ENCODE measurements around the gene SMIM12. TPM values are rescaled to one million over a fixed set of nuclear protein-coding genes. Genes with fewer than 3 reads are reported as not detected.

SMIM12 gene
- polyA plus RNA-seq, 2 of the 4 experiments (the other 2 are of a cell fraction), result 35.8 to 37.5 TPM

DNA sequence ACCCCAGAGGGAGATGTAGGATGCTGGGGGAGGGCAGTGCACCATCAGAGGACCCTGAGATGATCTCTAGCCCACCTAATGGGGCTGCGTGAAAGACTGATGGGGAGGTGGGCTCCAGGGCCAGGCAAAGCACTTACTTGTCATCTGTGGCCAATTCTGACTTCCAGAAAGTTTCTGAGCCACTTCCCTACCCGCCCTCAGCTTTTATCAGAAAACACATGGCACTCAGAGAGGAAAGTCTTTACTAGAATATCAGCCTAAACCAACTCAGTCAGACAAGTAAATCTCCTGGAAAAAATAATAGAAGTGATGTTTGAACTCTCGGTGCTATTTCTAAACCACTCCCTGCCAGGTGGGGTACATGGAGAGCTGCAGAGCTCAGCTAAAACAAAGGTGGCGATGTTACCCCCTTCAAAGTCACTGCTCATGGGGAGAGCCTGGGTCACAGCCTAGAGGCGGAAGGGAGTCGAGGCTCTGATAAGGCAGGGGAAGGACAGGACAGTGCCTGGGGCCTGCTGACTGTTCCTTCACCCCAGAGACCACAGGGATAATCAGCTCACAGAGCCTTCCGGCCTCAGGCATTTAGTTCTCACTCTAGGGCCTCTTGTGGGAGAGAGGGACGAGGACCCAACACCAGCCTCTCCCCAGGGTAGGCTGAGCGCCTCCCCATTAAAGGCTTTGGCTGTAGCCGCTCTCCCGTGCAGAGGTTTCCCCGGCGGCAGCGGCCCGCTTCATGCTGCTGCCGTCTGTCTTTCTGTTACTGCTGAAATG is 14.2 kb downstream of the SMIM12 start:
- H3K9me3 ChIP-seq, result no peaks in the 10 kb centered on the region
- no peaks in the 10 kb centered on the region for H3K4me1 ChIP-seq
- ATAC-seq, result no peak
- no peak overlapping the region for H3K27ac ChIP-seq
- DNase-seq (ENCODE audit: low read depth in 1 of 2, low spot score in 1 of 2), result no peak
- ChIA-PET POLR2A (no interaction called here), CTCF (interaction anchor here (1.8 kb wide), 1 partner anchor 7 kb away, joined by 12 read pairs; no protein-coding TSS in a partner anchor)
- no peak overlapping the region for H3K4me2 ChIP-seq
- no peak overlapping the region for H3K4me3 ChIP-seq
- 88% methylated on average over 15 of the region's 16 CpGs for WGBS (ENCODE audit: missing lambda C conversion rate)
- no peak for TF ChIP-seq CHD2 (IDR thresholded peaks at IDR 0.05; ENCODE audit: low read length, partially characterized antibody)
- no peak for TF ChIP-seq FOSL2 (IDR thresholded peaks at IDR 0.05)
- no peak for TF ChIP-seq FOSL2 (CRISPR knock-in tag; IDR thresholded peaks at IDR 0.05)
- TF ChIP-seq ZSCAN20 (CRISPR knock-in tag; IDR thresholded peaks at IDR 0.05), result no peak
- no peak for TF ChIP-seq NR3C1 (IDR thresholded peaks at IDR 0.05)
- TF ChIP-seq, protein P1, sequence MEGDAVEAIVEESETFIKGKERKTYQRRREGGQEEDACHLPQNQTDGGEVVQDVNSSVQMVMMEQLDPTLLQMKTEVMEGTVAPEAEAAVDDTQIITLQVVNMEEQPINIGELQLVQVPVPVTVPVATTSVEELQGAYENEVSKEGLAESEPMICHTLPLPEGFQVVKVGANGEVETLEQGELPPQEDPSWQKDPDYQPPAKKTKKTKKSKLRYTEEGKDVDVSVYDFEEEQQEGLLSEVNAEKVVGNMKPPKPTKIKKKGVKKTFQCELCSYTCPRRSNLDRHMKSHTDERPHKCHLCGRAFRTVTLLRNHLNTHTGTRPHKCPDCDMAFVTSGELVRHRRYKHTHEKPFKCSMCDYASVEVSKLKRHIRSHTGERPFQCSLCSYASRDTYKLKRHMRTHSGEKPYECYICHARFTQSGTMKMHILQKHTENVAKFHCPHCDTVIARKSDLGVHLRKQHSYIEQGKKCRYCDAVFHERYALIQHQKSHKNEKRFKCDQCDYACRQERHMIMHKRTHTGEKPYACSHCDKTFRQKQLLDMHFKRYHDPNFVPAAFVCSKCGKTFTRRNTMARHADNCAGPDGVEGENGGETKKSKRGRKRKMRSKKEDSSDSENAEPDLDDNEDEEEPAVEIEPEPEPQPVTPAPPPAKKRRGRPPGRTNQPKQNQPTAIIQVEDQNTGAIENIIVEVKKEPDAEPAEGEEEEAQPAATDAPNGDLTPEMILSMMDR (IDR thresholded peaks at IDR 0.05), result no peak
- no peak for TF ChIP-seq JUN (IDR thresholded peaks at IDR 0.05)
- no peak for TF ChIP-seq POLR2AphosphoS2 (conservative IDR thresholded peaks at IDR 0.05; ENCODE audit: low read length)
- TF ChIP-seq, protein P2, sequence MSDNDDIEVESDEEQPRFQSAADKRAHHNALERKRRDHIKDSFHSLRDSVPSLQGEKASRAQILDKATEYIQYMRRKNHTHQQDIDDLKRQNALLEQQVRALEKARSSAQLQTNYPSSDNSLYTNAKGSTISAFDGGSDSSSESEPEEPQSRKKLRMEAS (IDR thresholded peaks at IDR 0.05), result no peak
- no peak for TF ChIP-seq KDM5A (IDR thresholded peaks at IDR 0.05)
- no peak for TF ChIP-seq HEYL (CRISPR knock-in tag; IDR thresholded peaks at IDR 0.05)
- TF ChIP-seq BHLHE40 (IDR thresholded peaks at IDR 0.05; ENCODE audit: low read depth, low read length), result no peak
- TF ChIP-seq BCL3 (IDR thresholded peaks at IDR 0.05), result no peak
- no peak for TF ChIP-seq PBX3 (IDR thresholded peaks at IDR 0.05)
- TF ChIP-seq HOXB13 (CRISPR knock-in tag; IDR thresholded peaks at IDR 0.05; ENCODE audit: low read depth), result no peak
- no peak for TF ChIP-seq POLR2A (IDR thresholded peaks at IDR 0.05; ENCODE audit: low read length)
- TF ChIP-seq HOXA7 (CRISPR knock-in tag; IDR thresholded peaks at IDR 0.05), result no peak
- no peak for FAIRE-seq

DNA sequence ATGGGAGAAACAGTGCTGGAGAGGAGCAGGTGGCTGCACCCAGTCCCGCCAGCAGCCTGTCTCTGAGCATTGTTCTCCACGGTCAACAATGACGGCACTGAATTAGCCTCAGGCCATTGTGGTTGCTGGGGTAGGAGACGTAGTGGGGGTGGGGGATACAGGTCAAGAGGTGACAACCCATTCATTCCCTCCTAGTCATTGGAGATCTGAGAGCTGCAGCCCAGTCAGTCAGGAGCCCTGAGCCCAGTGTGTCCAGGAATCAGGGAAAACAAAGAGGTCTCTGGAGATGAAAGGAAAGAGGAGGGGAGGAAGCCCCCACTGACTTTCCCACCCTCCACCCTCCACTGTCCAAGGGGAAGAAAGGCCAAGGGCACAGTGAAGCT is 15.3 kb downstream of the SMIM12 start:
- Histone ChIP-seq H3K9me3 (no peaks in the 10 kb centered on the region), H3K4me3 (no peak overlapping the region), H3K4me1 (no peaks in the 10 kb centered on the region), H3K27ac (no peak overlapping the region), H3K4me2 (no peak overlapping the region)
- CTCF ChIA-PET, result interaction anchor here (1.8 kb wide), 1 partner anchor 8 kb away, joined by 12 read pairs; no protein-coding TSS in a partner anchor
- POLR2A ChIA-PET, result no interaction called here
- no peak for DNase-seq (ENCODE audit: low read depth in 1 of 2, low spot score in 1 of 2)
- ATAC-seq, result no peak
- FAIRE-seq, result no peak
- 75% methylated on average over 2 of the region's 4 CpGs for WGBS (ENCODE audit: missing lambda C conversion rate)
- TF ChIP-seq ZC3H11A (IDR thresholded peaks at IDR 0.05), result no peak
- no peak for TF ChIP-seq CBX2 (IDR thresholded peaks at IDR 0.05; ENCODE audit: borderline replicate concordance, low read depth)
- TF ChIP-seq USF2 (IDR thresholded peaks at IDR 0.05), result no peak
- no peak for TF ChIP-seq RAD21 (conservative IDR thresholded peaks at IDR 0.05 in 1 of 2, IDR thresholded peaks at IDR 0.05 in 1 of 2)
- TF ChIP-seq MYC (IDR thresholded peaks at IDR 0.05; ENCODE audit: borderline replicate concordance, low read length), result no peak
- TF ChIP-seq SMC3 (IDR thresholded peaks at IDR 0.05), result no peak
- TF ChIP-seq ZFP36 (IDR thresholded peaks at IDR 0.05; ENCODE audit: borderline replicate concordance, partially characterized antibody), result no peak
- TF ChIP-seq ZSCAN20 (CRISPR knock-in tag; IDR thresholded peaks at IDR 0.05), result no peak
- no peak for TF ChIP-seq RNF2 (IDR thresholded peaks at IDR 0.05; ENCODE audit: borderline replicate concordance, low read depth)
- TF ChIP-seq RCOR1 (IDR thresholded peaks at IDR 0.05; ENCODE audit: low read depth, low read length), result no peak
- TF ChIP-seq MAZ (IDR thresholded peaks at IDR 0.05; ENCODE audit: borderline replicate concordance, low read depth, low read length), result no peak
- no peak for TF ChIP-seq SREBF2 (IDR thresholded peaks at IDR 0.05)
- no peak for TF ChIP-seq HEYL (CRISPR knock-in tag; IDR thresholded peaks at IDR 0.05)
- TF ChIP-seq, protein P3, sequence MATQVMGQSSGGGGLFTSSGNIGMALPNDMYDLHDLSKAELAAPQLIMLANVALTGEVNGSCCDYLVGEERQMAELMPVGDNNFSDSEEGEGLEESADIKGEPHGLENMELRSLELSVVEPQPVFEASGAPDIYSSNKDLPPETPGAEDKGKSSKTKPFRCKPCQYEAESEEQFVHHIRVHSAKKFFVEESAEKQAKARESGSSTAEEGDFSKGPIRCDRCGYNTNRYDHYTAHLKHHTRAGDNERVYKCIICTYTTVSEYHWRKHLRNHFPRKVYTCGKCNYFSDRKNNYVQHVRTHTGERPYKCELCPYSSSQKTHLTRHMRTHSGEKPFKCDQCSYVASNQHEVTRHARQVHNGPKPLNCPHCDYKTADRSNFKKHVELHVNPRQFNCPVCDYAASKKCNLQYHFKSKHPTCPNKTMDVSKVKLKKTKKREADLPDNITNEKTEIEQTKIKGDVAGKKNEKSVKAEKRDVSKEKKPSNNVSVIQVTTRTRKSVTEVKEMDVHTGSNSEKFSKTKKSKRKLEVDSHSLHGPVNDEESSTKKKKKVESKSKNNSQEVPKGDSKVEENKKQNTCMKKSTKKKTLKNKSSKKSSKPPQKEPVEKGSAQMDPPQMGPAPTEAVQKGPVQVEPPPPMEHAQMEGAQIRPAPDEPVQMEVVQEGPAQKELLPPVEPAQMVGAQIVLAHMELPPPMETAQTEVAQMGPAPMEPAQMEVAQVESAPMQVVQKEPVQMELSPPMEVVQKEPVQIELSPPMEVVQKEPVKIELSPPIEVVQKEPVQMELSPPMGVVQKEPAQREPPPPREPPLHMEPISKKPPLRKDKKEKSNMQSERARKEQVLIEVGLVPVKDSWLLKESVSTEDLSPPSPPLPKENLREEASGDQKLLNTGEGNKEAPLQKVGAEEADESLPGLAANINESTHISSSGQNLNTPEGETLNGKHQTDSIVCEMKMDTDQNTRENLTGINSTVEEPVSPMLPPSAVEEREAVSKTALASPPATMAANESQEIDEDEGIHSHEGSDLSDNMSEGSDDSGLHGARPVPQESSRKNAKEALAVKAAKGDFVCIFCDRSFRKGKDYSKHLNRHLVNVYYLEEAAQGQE (IDR thresholded peaks at IDR 0.05), result no peak
- TF ChIP-seq, protein P2 (IDR thresholded peaks at IDR 0.05), result no peak
